ENCODE results near the gene CELF4.

Gene CELF4

DNA sequence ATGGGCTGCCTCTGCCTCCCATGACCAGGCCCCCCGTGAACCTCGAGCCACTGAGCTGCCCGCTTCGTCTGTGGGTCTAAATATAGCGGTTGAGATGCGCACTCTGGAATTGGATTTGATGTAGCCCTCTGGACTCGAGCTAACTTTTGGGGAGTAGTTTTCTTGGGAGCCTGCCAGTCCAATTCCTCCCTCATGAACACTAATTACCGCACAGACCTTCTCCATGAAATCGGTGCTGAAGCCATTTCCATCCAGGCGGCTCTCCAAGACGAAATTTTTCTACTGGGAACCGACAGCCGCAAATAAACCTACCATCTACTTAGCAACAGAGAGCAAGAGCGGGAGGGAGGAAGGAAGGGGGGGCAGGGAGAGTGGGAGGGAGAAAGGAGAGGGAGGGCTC, 63.6 kb downstream of the CELF4 start:
- no peak for TF ChIP-seq ZFX (IDR thresholded peaks at IDR 0.05)
- TF ChIP-seq, protein P1, sequence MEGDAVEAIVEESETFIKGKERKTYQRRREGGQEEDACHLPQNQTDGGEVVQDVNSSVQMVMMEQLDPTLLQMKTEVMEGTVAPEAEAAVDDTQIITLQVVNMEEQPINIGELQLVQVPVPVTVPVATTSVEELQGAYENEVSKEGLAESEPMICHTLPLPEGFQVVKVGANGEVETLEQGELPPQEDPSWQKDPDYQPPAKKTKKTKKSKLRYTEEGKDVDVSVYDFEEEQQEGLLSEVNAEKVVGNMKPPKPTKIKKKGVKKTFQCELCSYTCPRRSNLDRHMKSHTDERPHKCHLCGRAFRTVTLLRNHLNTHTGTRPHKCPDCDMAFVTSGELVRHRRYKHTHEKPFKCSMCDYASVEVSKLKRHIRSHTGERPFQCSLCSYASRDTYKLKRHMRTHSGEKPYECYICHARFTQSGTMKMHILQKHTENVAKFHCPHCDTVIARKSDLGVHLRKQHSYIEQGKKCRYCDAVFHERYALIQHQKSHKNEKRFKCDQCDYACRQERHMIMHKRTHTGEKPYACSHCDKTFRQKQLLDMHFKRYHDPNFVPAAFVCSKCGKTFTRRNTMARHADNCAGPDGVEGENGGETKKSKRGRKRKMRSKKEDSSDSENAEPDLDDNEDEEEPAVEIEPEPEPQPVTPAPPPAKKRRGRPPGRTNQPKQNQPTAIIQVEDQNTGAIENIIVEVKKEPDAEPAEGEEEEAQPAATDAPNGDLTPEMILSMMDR (conservative IDR thresholded peaks at IDR 0.05) = no peak
- H3K27ac ChIP-seq = no peak overlapping the region

DNA sequence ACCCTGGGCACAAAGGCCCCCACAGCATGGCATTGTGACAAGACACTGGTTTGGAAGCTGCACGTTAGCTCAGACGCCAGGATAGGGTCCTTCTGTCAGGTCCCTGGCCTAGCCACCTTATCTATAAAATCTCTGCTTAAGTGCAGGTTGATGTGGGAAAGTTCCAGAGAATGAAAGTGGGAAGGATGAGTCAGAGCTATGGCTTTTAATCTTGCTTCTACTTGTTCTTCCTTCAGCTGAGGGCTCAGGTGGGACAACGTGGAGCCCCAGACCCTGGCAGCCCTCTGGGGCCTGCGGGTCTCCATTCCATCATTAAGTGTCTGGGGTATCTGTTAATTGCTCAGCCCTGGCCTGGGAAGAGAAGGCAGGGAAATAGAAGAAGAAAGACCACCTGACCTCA, 64.5 kb downstream of the CELF4 start:
- no peak for TF ChIP-seq ZFX (IDR thresholded peaks at IDR 0.05)
- TF ChIP-seq, protein P1 (conservative IDR thresholded peaks at IDR 0.05) = no peak
- H3K27ac ChIP-seq = no peak overlapping the region

DNA sequence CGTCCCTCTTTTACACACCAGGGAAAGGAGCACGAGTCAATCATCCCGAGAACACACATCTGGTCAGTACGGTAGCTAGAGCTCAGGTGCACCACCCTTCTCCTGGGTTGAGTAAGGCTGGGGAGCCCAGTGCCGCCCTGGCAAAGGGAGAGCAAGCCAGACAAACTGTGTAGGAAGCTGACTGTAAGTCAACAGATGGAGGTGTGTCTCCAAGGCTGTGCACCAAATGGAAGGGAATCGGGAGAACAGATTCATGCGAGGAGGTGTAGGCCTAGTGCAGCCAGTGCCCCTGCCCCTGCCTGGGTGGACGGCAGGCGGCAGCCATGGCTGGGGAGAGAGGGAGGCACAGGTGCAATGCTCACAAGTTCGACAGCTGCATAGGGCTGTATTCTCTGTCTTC, 65.7 kb downstream of the CELF4 start:
- no peak overlapping the region for H3K27ac ChIP-seq
- no peak for TF ChIP-seq ZFX (IDR thresholded peaks at IDR 0.05)
- TF ChIP-seq, protein P1 (conservative IDR thresholded peaks at IDR 0.05) = no peak

DNA sequence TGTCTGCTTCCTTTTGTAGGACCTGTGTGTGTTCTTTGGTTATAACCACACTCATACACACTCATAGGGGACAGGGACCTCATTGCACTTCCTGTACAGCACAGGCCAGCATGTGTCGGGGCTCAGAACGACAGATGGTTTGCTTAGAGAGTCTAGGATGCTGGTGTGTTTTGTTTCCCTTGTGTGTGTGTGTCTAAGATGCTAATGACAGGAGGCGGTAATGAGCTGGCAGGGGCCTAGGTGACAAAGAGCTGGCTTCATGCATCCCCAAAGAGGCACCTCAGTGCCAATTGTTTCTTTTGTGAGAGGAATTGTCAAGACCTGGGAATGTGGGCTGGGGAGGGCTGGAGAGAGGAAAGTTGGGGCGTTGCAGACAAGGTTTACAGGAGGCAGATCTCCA, 66.6 kb downstream of the CELF4 start:
- H3K27ac ChIP-seq = no peak overlapping the region
- TF ChIP-seq, protein P1 (conservative IDR thresholded peaks at IDR 0.05) = no peak
- no peak for TF ChIP-seq ZFX (IDR thresholded peaks at IDR 0.05)

DNA sequence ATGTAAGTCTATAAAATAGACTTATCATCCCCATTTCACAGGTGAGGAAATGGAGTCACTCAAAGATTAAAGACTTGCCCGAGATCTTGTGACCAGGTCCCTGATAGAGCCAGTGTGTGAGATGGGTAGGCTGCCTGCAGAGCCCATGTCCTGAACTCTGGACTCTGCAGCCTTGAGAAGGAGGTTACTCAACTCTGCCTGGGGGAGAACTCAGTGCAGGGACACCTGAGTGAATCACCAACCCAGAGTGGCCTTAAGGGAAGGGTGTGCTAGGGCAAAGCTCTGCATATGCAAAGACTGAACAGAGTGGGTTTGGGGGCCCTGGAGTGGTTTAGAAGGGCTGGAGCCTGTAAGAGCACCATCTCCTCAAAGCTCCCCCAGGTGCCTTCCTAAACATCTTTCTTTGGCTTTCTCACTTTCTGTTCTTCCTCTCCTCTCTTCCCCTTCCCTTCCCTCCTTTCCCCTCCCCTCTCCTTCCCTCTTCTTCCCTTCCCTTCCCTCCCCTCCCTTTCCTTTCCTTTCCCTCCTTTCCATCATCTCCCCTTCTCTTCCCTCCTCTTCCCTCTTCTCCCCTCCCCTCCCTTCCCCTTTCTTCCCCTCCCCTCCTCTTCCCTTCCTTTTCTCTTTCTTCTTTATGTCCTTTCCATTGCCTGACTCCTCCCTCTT, 67.6 kb downstream of the CELF4 start:
- TF ChIP-seq, protein P1 (conservative IDR thresholded peaks at IDR 0.05) = no peak
- no peak for TF ChIP-seq ZFX (IDR thresholded peaks at IDR 0.05)
- no peak overlapping the region for H3K27ac ChIP-seq

DNA sequence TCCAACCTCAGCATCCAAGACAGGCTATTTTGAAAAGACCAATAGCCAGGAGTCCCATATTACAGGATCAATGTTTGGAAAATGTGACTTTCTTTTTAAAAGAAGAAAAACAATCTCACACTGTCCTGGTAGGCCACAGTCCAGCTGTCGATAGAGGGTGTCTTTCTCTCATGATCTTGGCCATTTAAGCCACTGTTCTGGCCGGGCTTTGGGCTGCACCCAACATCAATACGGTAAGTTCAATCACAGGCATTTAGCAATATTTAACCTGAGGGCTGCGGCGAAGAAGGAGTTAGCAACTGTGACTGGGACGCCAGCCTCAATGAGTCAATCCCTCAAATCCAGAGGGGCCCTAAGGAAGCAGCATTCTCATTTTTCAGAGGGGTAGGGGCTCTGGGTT, 69.0 kb downstream of the CELF4 start:
- TF ChIP-seq, protein P1 (conservative IDR thresholded peaks at IDR 0.05) = no peak
- no peak for TF ChIP-seq ZFX (IDR thresholded peaks at IDR 0.05)
- H3K27ac ChIP-seq = no peak overlapping the region

DNA sequence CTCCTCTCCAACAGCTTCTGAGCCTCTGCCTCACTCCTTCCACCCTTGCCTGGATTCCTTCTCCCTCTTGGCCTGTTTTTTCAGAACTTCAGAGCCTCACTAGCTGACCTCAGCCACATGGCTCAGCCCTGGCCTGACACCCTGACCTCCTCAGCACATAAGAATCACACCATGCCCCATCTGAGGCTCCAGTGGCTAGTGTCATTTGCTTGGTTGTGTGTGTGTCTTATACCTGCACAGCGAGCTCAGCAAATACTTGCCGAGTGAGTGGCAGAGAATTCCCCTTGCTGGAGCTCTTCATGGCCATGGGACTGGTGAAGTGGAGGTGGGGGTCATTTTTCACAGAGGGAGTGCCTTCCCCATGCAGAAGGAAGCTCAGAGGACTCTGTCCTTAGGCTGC, 70.2 kb downstream of the CELF4 start:
- H3K27ac ChIP-seq = no peak overlapping the region
- no peak for TF ChIP-seq ZFX (IDR thresholded peaks at IDR 0.05)
- TF ChIP-seq, protein P1 (conservative IDR thresholded peaks at IDR 0.05) = no peak

Data from C4-2B (cell line).